ENCODE results near the gene ADGRB3. TPM values are rescaled to one million over a fixed set of nuclear protein-coding genes. Genes with fewer than 3 reads are reported as not detected.

ADGRB3 gene
- total and polyA plus RNA-seq, 2 donors (not counting 1 experiment from before 2014, with no cell fraction given): not detected

- no peak for TF ChIP-seq EZH2 (IDR thresholded peaks at IDR 0.05; ENCODE audit: borderline replicate concordance, insufficient read depth, low read depth, low read length, poor library complexity, severe bottlenecking)
- TF ChIP-seq, protein P1, sequence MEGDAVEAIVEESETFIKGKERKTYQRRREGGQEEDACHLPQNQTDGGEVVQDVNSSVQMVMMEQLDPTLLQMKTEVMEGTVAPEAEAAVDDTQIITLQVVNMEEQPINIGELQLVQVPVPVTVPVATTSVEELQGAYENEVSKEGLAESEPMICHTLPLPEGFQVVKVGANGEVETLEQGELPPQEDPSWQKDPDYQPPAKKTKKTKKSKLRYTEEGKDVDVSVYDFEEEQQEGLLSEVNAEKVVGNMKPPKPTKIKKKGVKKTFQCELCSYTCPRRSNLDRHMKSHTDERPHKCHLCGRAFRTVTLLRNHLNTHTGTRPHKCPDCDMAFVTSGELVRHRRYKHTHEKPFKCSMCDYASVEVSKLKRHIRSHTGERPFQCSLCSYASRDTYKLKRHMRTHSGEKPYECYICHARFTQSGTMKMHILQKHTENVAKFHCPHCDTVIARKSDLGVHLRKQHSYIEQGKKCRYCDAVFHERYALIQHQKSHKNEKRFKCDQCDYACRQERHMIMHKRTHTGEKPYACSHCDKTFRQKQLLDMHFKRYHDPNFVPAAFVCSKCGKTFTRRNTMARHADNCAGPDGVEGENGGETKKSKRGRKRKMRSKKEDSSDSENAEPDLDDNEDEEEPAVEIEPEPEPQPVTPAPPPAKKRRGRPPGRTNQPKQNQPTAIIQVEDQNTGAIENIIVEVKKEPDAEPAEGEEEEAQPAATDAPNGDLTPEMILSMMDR (IDR thresholded peaks at IDR 0.05): no peak
- Mint-ChIP-seq H3K27me3 (no peaks in the 10 kb centered on the region), H3K4me3 (no peak overlapping the region), H3K27ac (no peak overlapping the region), H3K4me1 (no peaks in the 10 kb centered on the region), H3K9me3 (ENCODE audit: insufficient read depth) (no peaks in the 10 kb centered on the region)
- WGBS (ENCODE audit: insufficient coverage): no CpG with 5 or more reads among the region's 6 CpGs
- POLR2A ChIA-PET: no interaction called here
- Histone ChIP-seq H2AFZ (ENCODE audit: insufficient read depth, low read depth, low read length, poor library complexity, severe bottlenecking) (no peak overlapping the region), H3K4me3 (ENCODE audit: control extremely low read depth in 1 of 5, extremely low read depth in 1 of 5, insufficient read depth in 1 of 5, low read depth in 2 of 5, low read length in 4 of 5) (no peak overlapping the region), H3K9ac (ENCODE audit: low read length) (no peak overlapping the region), H3K36me3 (replicated peaks in 1 of 2; ENCODE audit: control extremely low read depth in 1 of 2, control insufficient read depth in 1 of 2, extremely low read depth in 1 of 2, insufficient read depth in 2 of 2, low read length in 1 of 2) (no peaks in the 10 kb centered on the region), H3K9me3 (ENCODE audit: control extremely low read depth in 1 of 3, control insufficient read depth in 2 of 3, insufficient read depth in 1 of 3, low read length in 2 of 3) (no peaks in the 10 kb centered on the region), H3K27me3 (replicated peaks in 1 of 4; ENCODE audit: control extremely low read depth in 1 of 4, control insufficient read depth in 3 of 4, insufficient read depth in 4 of 4, low read length in 3 of 4) (no peaks in the 10 kb centered on the region), H3K4me2 (replicated peaks; ENCODE audit: low read depth, low read length, poor library complexity, severe bottlenecking) (no peak overlapping the region), H3K27ac (ENCODE audit: low read length in 2 of 2) (no peak overlapping the region), H4K20me1 (ENCODE audit: control insufficient read depth, insufficient read depth, low read length, poor library complexity, severe bottlenecking) (no peaks in the 10 kb centered on the region), H3K79me2 (ENCODE audit: control insufficient read depth, insufficient read depth, low read length) (no peaks in the 10 kb centered on the region), H3K4me1 (ENCODE audit: control insufficient read depth in 2 of 2, insufficient read depth in 2 of 2, low read length in 2 of 2) (no peaks in the 10 kb centered on the region)
- CTCF ChIA-PET: no interaction called here
- intact Hi-C loops (cut with micrococcal nuclease): no loop called here
- no peak for DNase-seq
- no peak for ATAC-seq (ENCODE audit: low read depth)
These were observed 756.0 kb downstream of the ADGRB3 start for GRCh38 chr6:69391106-69391505.

DNA sequence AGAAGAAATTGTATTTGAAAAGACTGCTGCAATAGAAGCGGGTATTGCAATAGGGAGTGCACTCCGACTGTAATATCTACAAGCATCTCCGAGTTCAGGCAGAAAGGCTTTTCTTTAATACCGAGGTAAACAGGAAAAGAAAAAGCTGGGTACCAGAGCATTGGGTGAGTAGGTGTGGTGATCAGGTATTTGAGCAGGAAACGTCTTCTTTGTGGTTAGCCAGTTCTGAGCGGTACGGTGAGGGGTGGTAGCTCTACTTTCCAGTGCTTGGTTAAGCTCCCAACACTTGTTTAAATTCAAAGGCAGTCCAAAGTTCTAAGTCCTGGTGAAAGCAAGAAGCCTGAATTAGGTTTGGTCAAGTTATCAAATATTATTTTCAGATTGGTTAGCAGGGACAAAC is 757.7 kb downstream of the ADGRB3 start:
- Histone ChIP-seq H4K20me1 (ENCODE audit: control insufficient read depth, insufficient read depth, low read length, poor library complexity, severe bottlenecking) (no peaks in the 10 kb centered on the region), H3K36me3 (replicated peaks in 1 of 2; ENCODE audit: control extremely low read depth in 1 of 2, control insufficient read depth in 1 of 2, extremely low read depth in 1 of 2, insufficient read depth in 2 of 2, low read length in 1 of 2) (no peaks in the 10 kb centered on the region), H3K79me2 (ENCODE audit: control insufficient read depth, insufficient read depth, low read length) (no peaks in the 10 kb centered on the region), H3K27ac (ENCODE audit: low read length in 2 of 2) (no peak overlapping the region), H3K27me3 (replicated peaks in 1 of 4; ENCODE audit: control extremely low read depth in 1 of 4, control insufficient read depth in 3 of 4, insufficient read depth in 4 of 4, low read length in 3 of 4) (no peaks in the 10 kb centered on the region), H3K9ac (ENCODE audit: low read length) (no peak overlapping the region), H3K4me2 (replicated peaks; ENCODE audit: low read depth, low read length, poor library complexity, severe bottlenecking) (no peak overlapping the region), H3K4me3 (ENCODE audit: control extremely low read depth in 1 of 5, extremely low read depth in 1 of 5, insufficient read depth in 1 of 5, low read depth in 2 of 5, low read length in 4 of 5) (no peak overlapping the region), H3K9me3 (ENCODE audit: control extremely low read depth in 1 of 3, control insufficient read depth in 2 of 3, insufficient read depth in 1 of 3, low read length in 2 of 3) (no peaks in the 10 kb centered on the region), H3K4me1 (ENCODE audit: control insufficient read depth in 2 of 2, insufficient read depth in 2 of 2, low read length in 2 of 2) (no peaks in the 10 kb centered on the region), H2AFZ (ENCODE audit: insufficient read depth, low read depth, low read length, poor library complexity, severe bottlenecking) (no peak overlapping the region)
- 81% methylated on average over 7 of the region's 7 CpGs for WGBS (ENCODE audit: insufficient coverage)
- ChIA-PET CTCF (no interaction called here), POLR2A (no interaction called here)
- TF ChIP-seq, protein P1 (IDR thresholded peaks at IDR 0.05): no peak
- TF ChIP-seq EZH2 (IDR thresholded peaks at IDR 0.05; ENCODE audit: borderline replicate concordance, insufficient read depth, low read depth, low read length, poor library complexity, severe bottlenecking): no peak
- intact Hi-C loops (cut with micrococcal nuclease): no loop called here
- Mint-ChIP-seq H3K9me3 (ENCODE audit: insufficient read depth) (no peaks in the 10 kb centered on the region), H3K27ac (no peak overlapping the region), H3K4me3 (no peak overlapping the region), H3K27me3 (no peaks in the 10 kb centered on the region), H3K4me1 (no peaks in the 10 kb centered on the region)
- DNase-seq: no peak
- ATAC-seq (ENCODE audit: low read depth): no peak
